ENCODE measurements around the gene SLC18B1. TPM values are rescaled to one million over a fixed set of nuclear protein-coding genes. Genes with fewer than 3 reads are reported as not detected.

SLC18B1 gene
- total RNA-seq, 2 experiments from 2014 or later = 5.8 to 6.0 TPM

- DNase-seq (ENCODE audit: low spot score) = no peak
- Histone ChIP-seq H2AFZ (ENCODE audit: low read length) (no peak overlapping the region), H3K79me2 (ENCODE audit: insufficient read depth, low read depth, low read length) (no peaks in the 10 kb centered on the region), H3K9me3 (ENCODE audit: low read length) (no peaks in the 10 kb centered on the region), H3K4me3 (ENCODE audit: low read depth, low read length, poor library complexity, severe bottlenecking) (no peak overlapping the region), H3K27ac (ENCODE audit: low read depth, low read length, poor library complexity, severe bottlenecking) (no peak overlapping the region), H3K4me1 (ENCODE audit: insufficient read depth, low read length, poor library complexity, severe bottlenecking) (no peaks in the 10 kb centered on the region), H3K9me2 (ENCODE audit: insufficient read depth, low read length) (no peaks in the 10 kb centered on the region), H3K4me2 (ENCODE audit: low read length) (no peak overlapping the region), H3K36me3 (ENCODE audit: insufficient read depth, low read length) (no peaks in the 10 kb centered on the region), H4K20me1 (ENCODE audit: insufficient read depth, low read length) (no peaks in the 10 kb centered on the region)
- intact Hi-C loops (cut with micrococcal nuclease; ENCODE audit: unreplicated experiment) = no loop called here
- ChIA-PET POLR2A (interaction anchor here (0.7 kb wide), 1 partner anchor 8 kb away, joined by 3 read pairs; no protein-coding TSS in a partner anchor), CTCF (ENCODE audit: unreplicated experiment) (no interaction called here)
- TF ChIP-seq CTCF (conservative IDR thresholded peaks at IDR 0.05; ENCODE audit: low read length) (no peak), EZH2phosphoT487 (IDR thresholded peaks at IDR 0.05; ENCODE audit: borderline replicate concordance, low read depth, low read length) (no peak)
- BruUV-seq (replicated peaks) = no TSS peak
These were observed 5.8 kb upstream of the SLC18B1 start for GRCh38 chr6:132804251-132804650.

- intact Hi-C loops (cut with micrococcal nuclease; ENCODE audit: unreplicated experiment) = no loop called here
- no peak overlapping the region for H3K4me2 ChIP-seq (ENCODE audit: low read length)
- no peak for DNase-seq (ENCODE audit: low spot score)
- H4K20me1 ChIP-seq (ENCODE audit: insufficient read depth, low read length) = no peaks in the 10 kb centered on the region
- peaks cover 7% of the 10 kb centered on the region for H3K4me1 ChIP-seq (ENCODE audit: insufficient read depth, low read length, poor library complexity, severe bottlenecking)
- no peaks in the 10 kb centered on the region for H3K36me3 ChIP-seq (ENCODE audit: insufficient read depth, low read length)
- H3K79me2 ChIP-seq (ENCODE audit: insufficient read depth, low read depth, low read length) = no peaks in the 10 kb centered on the region
- H2AFZ ChIP-seq (ENCODE audit: low read length) = no peak overlapping the region
- H3K4me3 ChIP-seq (ENCODE audit: low read depth, low read length, poor library complexity, severe bottlenecking) = no peak overlapping the region
- H3K9me3 ChIP-seq (ENCODE audit: low read length) = no peaks in the 10 kb centered on the region
- POLR2A ChIA-PET = interaction anchor here (0.6 to 0.8 kb wide), 3 partner anchors 21 to 109 kb away, joined by 3 to 7 read pairs (median 4); no protein-coding TSS in a partner anchor
- H3K9me2 ChIP-seq (ENCODE audit: insufficient read depth, low read length) = no peaks in the 10 kb centered on the region
- BruUV-seq (replicated peaks) = no TSS peak
- CTCF ChIA-PET (ENCODE audit: unreplicated experiment) = no interaction called here
- TF ChIP-seq EZH2phosphoT487 (IDR thresholded peaks at IDR 0.05; ENCODE audit: borderline replicate concordance, low read depth, low read length) = no peak
- no peak for TF ChIP-seq CTCF (conservative IDR thresholded peaks at IDR 0.05; ENCODE audit: low read length)
- H3K27ac ChIP-seq (ENCODE audit: low read depth, low read length, poor library complexity, severe bottlenecking) = no peak overlapping the region
These were observed 2.2 kb upstream of the SLC18B1 start for GRCh38 chr6:132800656-132801055.

GRCh38 chr6:132798869-132799538 is 567 bp upstream of the SLC18B1 start:
- Histone ChIP-seq H3K36me3 (ENCODE audit: insufficient read depth, low read length) (no peaks in the 10 kb centered on the region), H3K4me3 (ENCODE audit: low read depth, low read length, poor library complexity, severe bottlenecking) (no peak overlapping the region), H2AFZ (ENCODE audit: low read length) (no peak overlapping the region; the same call in 1 of the 2 replicates), H3K4me1 (ENCODE audit: insufficient read depth, low read length, poor library complexity, severe bottlenecking) (peaks cover 7% of the 10 kb centered on the region), H3K4me2 (ENCODE audit: low read length) (no peak overlapping the region), H3K9me2 (ENCODE audit: insufficient read depth, low read length) (no peaks in the 10 kb centered on the region), H3K27ac (ENCODE audit: low read depth, low read length, poor library complexity, severe bottlenecking) (no peak overlapping the region), H3K79me2 (ENCODE audit: insufficient read depth, low read depth, low read length) (no peaks in the 10 kb centered on the region), H4K20me1 (ENCODE audit: insufficient read depth, low read length) (no peaks in the 10 kb centered on the region), H3K9me3 (ENCODE audit: low read length) (no peaks in the 10 kb centered on the region)
- POLR2A ChIA-PET = interaction anchor here (0.6 to 2.8 kb wide), 11 partner anchors 10 to 519 kb away, joined by 3 to 36 read pairs (median 9); partner anchors contain the start of genes RPS12 and STX7
- DNase-seq (ENCODE audit: low spot score) = peak; percentile 88
- intact Hi-C loops (cut with micrococcal nuclease; ENCODE audit: unreplicated experiment) = loop anchor here (1.0 to 2.0 kb wide), 3 partner anchors 15 to 286 kb away; partner anchors contain the start of genes RPS12, STX7 and VNN2
- TF ChIP-seq CTCF (conservative IDR thresholded peaks at IDR 0.05; ENCODE audit: low read length) = peak; percentile 94
- no peak for TF ChIP-seq EZH2phosphoT487 (IDR thresholded peaks at IDR 0.05; ENCODE audit: borderline replicate concordance, low read depth, low read length)
- CTCF ChIA-PET (ENCODE audit: unreplicated experiment) = interaction anchor here (0.5 to 1.6 kb wide), 4 partner anchors 13 to 519 kb away, joined by 3 to 5 read pairs (median 4); no protein-coding TSS in a partner anchor
- BruUV-seq (replicated peaks) = no TSS peak
